GM18867 (cell line): ENCODE results near the gene GFRA1.

ENCODE experiments used
- ATAC-seq: cut with Tn5 transposase; IDR thresholded peaks from one replicate; pipeline ENCODE4 v1.9.1; 2021; ENCODE audit warnings: mild to moderate bottlenecking, moderate library complexity; ENCODE audit not compliant: unreplicated experiment

Gene GFRA1

GRCh38 chr10:116245156-116245555 is 27.9 kb downstream of the GFRA1 start:
- no peak for ATAC-seq

GRCh38 chr10:116241642-116242410 is 31.2 kb downstream of the GFRA1 start:
- ATAC-seq, result no peak

GRCh38 chr10:116241085-116241484 is 31.9 kb downstream of the GFRA1 start:
- no peak for ATAC-seq

GRCh38 chr10:116240157-116240950 is 32.7 kb downstream of the GFRA1 start:
- ATAC-seq, result no peak

GRCh38 chr10:116239229-116239628 is 33.8 kb downstream of the GFRA1 start:
- no peak for ATAC-seq

GRCh38 chr10:116237970-116238369 is 35.0 kb downstream of the GFRA1 start:
- ATAC-seq, result no peak

GRCh38 chr10:116237260-116237659 is 35.7 kb downstream of the GFRA1 start:
- no peak for ATAC-seq

GRCh38 chr10:116233230-116233629 is 39.8 kb downstream of the GFRA1 start:
- no peak for ATAC-seq

GRCh38 chr10:116232613-116233012 is 40.4 kb downstream of the GFRA1 start:
- ATAC-seq, result no peak

GRCh38 chr10:116226766-116227165 is 46.2 kb downstream of the GFRA1 start:
- ATAC-seq, result no peak

- no peak for ATAC-seq
These were observed 47.0 kb downstream of the GFRA1 start for GRCh38 chr10:116226053-116226452.

- ATAC-seq, result no peak
These were observed 49.7 kb downstream of the GFRA1 start for GRCh38 chr10:116223289-116223688.

GRCh38 chr10:116221053-116221452 is 52.0 kb downstream of the GFRA1 start:
- no peak for ATAC-seq

- no peak for ATAC-seq
These were observed 56.3 kb downstream of the GFRA1 start for GRCh38 chr10:116216676-116217075.

GRCh38 chr10:116215651-116216050 is 57.4 kb downstream of the GFRA1 start:
- no peak for ATAC-seq

GRCh38 chr10:116211682-116212081 is 61.3 kb downstream of the GFRA1 start:
- ATAC-seq, result no peak

GRCh38 chr10:116210588-116211346 is 62.2 kb downstream of the GFRA1 start:
- no peak for ATAC-seq

GRCh38 chr10:116209781-116210180 is 63.2 kb downstream of the GFRA1 start:
- ATAC-seq, result no peak

GRCh38 chr10:116208956-116209567 is 63.9 kb downstream of the GFRA1 start:
- ATAC-seq, result no peak

- ATAC-seq, result no peak
These were observed 65.3 kb downstream of the GFRA1 start for GRCh38 chr10:116207690-116208089.

- ATAC-seq, result no peak
These were observed 69.3 kb downstream of the GFRA1 start for GRCh38 chr10:116203661-116204060.
